ENCODE measurements around the gene UBR3.
"Not testable (repeated sequence)": the region's sequence is repeated elsewhere in the genome, so short reads cannot be mapped to it uniquely, and the experiment has no call there.

UBR3 gene

GRCh38 chr2:169867579-169867978 is 40.3 kb downstream of the UBR3 start:
- in situ Hi-C loops (cut with MboI; ENCODE audit: low sequenced_read_pairs): no loop called here

GRCh38 chr2:169868951-169869350 is 41.7 kb downstream of the UBR3 start:
- in situ Hi-C loops (cut with MboI; ENCODE audit: low sequenced_read_pairs): no loop called here

- in situ Hi-C loops (cut with MboI; ENCODE audit: low sequenced_read_pairs): not testable (repeated sequence)
Observed at GRCh38 chr2:169871369-169871768, 44.1 kb downstream of the UBR3 start.

- in situ Hi-C loops (cut with MboI; ENCODE audit: low sequenced_read_pairs): no loop called here
Observed at GRCh38 chr2:169871994-169872393, 44.7 kb downstream of the UBR3 start.

- in situ Hi-C loops (cut with MboI; ENCODE audit: low sequenced_read_pairs): no loop called here
Observed at GRCh38 chr2:169877398-169877797, 50.1 kb downstream of the UBR3 start.

GRCh38 chr2:169887120-169887519 is 59.9 kb downstream of the UBR3 start:
- in situ Hi-C loops (cut with MboI; ENCODE audit: low sequenced_read_pairs): no loop called here

GRCh38 chr2:169891593-169892298 is 64.5 kb downstream of the UBR3 start:
- in situ Hi-C loops (cut with MboI; ENCODE audit: low sequenced_read_pairs): no loop called here

GRCh38 chr2:169892951-169893350 is 65.7 kb downstream of the UBR3 start:
- in situ Hi-C loops (cut with MboI; ENCODE audit: low sequenced_read_pairs): no loop called here

GRCh38 chr2:169895294-169895985 is 68.2 kb downstream of the UBR3 start:
- in situ Hi-C loops (cut with MboI; ENCODE audit: low sequenced_read_pairs): no loop called here

- in situ Hi-C loops (cut with MboI; ENCODE audit: low sequenced_read_pairs): no loop called here
Observed at GRCh38 chr2:169897834-169898233, 70.6 kb downstream of the UBR3 start.

- in situ Hi-C loops (cut with MboI; ENCODE audit: low sequenced_read_pairs): not testable (repeated sequence)
Observed at GRCh38 chr2:169900103-169900502, 72.8 kb downstream of the UBR3 start.

- in situ Hi-C loops (cut with MboI; ENCODE audit: low sequenced_read_pairs): no loop called here
Observed at GRCh38 chr2:169900686-169901085, 73.4 kb downstream of the UBR3 start.

GRCh38 chr2:169906731-169907130 is 79.5 kb downstream of the UBR3 start:
- in situ Hi-C loops (cut with MboI; ENCODE audit: low sequenced_read_pairs): no loop called here

- in situ Hi-C loops (cut with MboI; ENCODE audit: low sequenced_read_pairs): no loop called here
Observed at GRCh38 chr2:169909376-169909775, 82.1 kb downstream of the UBR3 start.

GRCh38 chr2:169910109-169910799 is 83.0 kb downstream of the UBR3 start:
- in situ Hi-C loops (cut with MboI; ENCODE audit: low sequenced_read_pairs): no loop called here

- in situ Hi-C loops (cut with MboI; ENCODE audit: low sequenced_read_pairs): no loop called here
Observed at GRCh38 chr2:169911119-169911518, 83.9 kb downstream of the UBR3 start.

- in situ Hi-C loops (cut with MboI; ENCODE audit: low sequenced_read_pairs): no loop called here
Observed at GRCh38 chr2:169916623-169917022, 89.4 kb downstream of the UBR3 start.

GRCh38 chr2:169923977-169924376 is 96.7 kb downstream of the UBR3 start:
- in situ Hi-C loops (cut with MboI; ENCODE audit: low sequenced_read_pairs): no loop called here

- in situ Hi-C loops (cut with MboI; ENCODE audit: low sequenced_read_pairs): no loop called here
Observed at GRCh38 chr2:169925968-169926367, 98.7 kb downstream of the UBR3 start.

GRCh38 chr2:169928463-169928864 is 101.2 kb downstream of the UBR3 start:
- in situ Hi-C loops (cut with MboI; ENCODE audit: low sequenced_read_pairs): no loop called here

GRCh38 chr2:169933124-169933711 is 106.0 kb downstream of the UBR3 start:
- in situ Hi-C loops (cut with MboI; ENCODE audit: low sequenced_read_pairs): no loop called here

- in situ Hi-C loops (cut with MboI; ENCODE audit: low sequenced_read_pairs): not testable (repeated sequence)
Observed at GRCh38 chr2:169936652-169937051, 109.4 kb downstream of the UBR3 start.

All from HL-60/S4 (cell line).